Measurements from ENCODE around the gene CRYL1. TPM values are rescaled to one million over a fixed set of nuclear protein-coding genes. Genes with fewer than 3 reads are reported as not detected.

CRYL1 gene, protein sequence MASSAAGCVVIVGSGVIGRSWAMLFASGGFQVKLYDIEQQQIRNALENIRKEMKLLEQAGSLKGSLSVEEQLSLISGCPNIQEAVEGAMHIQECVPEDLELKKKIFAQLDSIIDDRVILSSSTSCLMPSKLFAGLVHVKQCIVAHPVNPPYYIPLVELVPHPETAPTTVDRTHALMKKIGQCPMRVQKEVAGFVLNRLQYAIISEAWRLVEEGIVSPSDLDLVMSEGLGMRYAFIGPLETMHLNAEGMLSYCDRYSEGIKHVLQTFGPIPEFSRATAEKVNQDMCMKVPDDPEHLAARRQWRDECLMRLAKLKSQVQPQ
- total RNA-seq = 29.0 and 39.4 TPM in 2 replicates

DNA sequence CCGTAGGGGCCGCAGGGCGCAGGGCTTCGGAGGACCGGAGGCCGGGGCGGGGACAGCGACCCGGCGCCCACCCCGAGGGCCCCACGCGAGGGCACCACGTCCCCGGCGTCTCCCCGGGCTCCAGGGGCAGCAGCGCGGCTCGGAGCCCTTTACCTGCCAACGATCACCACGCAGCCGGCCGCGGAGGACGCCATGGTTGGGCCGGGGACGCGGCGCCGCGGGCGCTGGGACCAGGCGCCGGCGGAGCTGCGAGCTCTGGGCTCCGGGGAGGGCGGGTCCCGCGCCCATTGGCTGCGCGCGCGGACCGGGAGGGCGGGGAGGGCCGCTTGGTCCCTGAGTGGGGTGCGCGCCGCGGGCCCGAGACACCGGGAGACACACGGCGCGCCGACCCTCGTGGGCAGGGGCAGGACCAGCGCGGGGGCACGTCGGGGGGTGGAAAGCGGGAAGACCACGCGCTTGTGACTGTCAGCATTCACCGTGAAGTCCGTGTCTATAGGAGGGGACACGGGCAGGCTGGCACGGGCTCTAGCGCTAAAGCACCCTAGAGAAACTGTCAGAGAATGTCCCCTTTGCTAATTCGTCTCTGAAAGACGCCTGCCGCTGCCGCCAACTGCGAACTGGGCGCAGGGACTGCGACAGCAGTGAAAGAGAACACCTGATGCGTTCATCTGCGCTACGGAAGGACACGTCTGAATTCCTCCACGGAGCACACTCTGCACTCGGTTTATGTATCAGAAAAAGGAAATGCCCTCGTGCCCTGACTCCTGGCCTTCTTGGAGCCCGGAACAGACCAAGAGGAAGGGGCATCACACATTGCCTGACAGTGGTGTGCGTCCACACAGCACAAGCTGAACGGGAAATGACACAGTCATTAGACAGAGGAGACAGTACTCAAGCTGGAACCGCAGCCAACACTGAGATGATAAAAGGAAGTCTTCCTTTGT lies at the start of gene CRYL1:
Gene CRYL1, minus strand, starts transcription at position 257 of the 944 bp plus-strand sequence. Its CDS starts 63 bp downstream, at position 194.

DNA sequence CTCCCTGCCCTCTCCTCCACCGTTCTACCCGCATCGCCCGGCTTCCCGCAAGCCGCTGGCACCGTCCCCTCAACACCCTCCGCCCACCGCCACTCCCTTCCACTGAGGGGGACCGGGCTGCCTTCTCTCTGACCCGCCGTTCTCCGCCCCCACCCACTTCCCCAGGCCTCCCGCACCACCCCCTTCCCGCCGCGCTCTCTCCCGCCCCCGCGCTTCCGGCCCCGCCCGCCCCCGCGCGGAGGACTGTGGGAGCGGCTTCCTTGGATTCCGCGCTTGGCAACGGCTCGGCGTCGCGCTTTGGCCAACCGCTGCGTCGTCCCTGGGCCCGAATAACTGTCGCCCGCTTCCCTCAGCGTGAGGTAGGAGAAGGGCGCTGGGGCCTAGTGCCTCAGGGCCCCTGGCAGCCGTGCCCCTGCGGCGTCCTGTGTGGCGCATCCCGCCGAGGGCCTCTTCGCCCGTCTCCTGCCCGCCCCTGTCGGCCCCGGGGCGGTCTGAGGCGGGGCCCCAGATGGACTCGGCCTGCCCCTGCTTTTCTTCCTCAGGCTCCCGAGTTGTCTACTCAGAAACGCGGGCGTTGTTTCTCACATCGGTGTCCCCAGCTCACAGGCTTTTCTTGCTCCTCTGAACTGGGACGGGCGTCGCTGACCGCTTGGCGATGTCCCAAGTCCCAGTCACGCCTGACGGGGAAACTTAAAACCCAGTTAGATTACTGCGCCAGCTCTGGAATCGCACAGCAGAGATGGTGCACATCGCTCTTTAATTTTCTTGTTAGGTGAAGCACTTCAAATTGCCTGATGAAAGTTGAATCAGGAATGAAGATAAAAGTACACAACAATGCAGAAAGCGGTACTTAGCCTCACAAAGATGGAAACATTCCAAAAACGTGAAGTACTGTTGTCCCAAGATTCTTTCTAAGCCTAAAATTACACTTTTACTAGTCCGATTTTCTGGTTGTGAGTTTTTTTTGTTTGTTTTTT lies 41.5 kb upstream of the CRYL1 start, which contains the start of gene IFT88:
Gene IFT88, plus strand, starts transcription at position 260 of the 977 bp plus-strand sequence. CDS start 7,229 bp downstream, outside the sequence.

Other genes starting within 250 kb of the CRYL1 start
- 14.4 and 16.9 TPM in 2 replicates for gene IFT88, start 41.3 kb upstream of the CRYL1 start, total RNA-seq
- 5.3 and 13.7 TPM in 2 replicates for gene IL17D, start 177.8 kb upstream of the CRYL1 start, total RNA-seq
- 9.5 and 9.8 TPM in 2 replicates for gene EEF1AKMT1, start 248.1 kb upstream of the CRYL1 start, total RNA-seq

All from aortic smooth muscle cell (primary cell).